Ramos (cell line): ENCODE measurements around the gene ATAD3A.

ENCODE experiments used
- in situ Hi-C: fragments of 300-500 bp; cut with MboI; formaldehyde crosslinking; loops from one replicate; pipeline ENCODE4 v1.14.3; 2022; ENCODE audit warnings: low sequenced_read_pairs; ENCODE audit not compliant: unreplicated experiment

The ATAD3A gene

DNA sequence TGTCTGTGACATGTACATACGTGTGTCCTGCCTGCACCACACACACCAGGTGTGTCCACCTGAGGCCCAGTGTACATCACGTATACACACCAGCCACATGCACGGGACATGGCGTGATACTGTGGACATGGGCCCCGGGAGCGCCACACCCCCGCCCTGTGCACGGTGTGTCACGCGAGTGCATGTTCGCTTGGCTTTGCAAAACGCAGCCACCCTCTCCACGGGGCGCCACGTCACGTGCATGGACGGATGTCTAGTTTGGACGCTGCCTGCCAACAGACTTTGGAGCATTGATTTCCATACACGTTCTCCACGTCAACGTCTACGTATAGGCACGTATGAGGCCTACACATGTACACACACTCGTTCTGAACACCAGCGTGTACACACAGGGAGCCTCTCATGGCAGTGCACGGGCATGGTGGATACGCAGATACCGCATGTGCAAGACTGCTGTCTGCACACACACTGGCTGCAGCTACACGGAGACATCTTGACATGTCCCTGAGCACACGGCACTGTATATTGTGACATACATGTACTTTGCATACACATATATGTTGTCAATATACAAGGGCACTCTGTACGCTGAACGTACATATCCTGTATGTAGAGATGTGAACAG is 25.8 kb downstream of the ATAD3A start:
- in situ Hi-C loops, result no loop called here

DNA sequence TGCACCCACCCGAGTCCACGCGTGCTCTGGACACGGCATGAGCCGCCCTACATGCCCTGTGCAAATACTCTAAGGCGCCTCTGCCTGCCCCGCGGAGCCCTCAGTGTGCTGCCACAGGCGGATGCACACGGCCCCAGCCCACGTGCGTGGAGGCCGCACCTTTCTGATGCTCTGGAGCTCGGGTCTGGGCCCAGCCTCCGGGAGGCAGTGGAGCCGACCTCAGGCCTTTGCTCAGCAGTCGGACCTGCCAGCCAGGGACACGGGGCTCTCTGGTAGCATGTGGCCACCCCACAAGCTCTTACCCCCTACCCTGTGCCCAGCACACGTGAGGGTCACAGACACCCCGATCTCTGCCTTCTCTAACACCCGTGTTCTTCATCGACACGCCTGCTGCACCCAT is 26.4 kb downstream of the ATAD3A start:
- in situ Hi-C loops, result no loop called here

DNA sequence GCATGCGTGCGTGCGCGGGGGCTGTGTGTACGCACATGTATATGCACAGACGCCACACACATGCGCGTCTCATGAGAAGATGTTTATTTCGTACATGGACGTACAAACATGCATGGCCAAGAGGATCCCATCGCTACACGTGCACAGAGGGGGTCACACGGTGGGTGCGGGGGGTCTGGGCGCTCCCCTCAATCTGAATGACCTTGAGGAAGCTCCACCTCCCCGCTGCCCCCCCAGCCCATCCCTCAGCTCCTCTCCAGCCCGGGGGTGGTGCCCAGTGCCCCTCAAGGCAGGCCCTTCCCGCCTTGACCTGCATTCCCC is 27.0 kb downstream of the ATAD3A start:
- in situ Hi-C loops, result no loop called here

DNA sequence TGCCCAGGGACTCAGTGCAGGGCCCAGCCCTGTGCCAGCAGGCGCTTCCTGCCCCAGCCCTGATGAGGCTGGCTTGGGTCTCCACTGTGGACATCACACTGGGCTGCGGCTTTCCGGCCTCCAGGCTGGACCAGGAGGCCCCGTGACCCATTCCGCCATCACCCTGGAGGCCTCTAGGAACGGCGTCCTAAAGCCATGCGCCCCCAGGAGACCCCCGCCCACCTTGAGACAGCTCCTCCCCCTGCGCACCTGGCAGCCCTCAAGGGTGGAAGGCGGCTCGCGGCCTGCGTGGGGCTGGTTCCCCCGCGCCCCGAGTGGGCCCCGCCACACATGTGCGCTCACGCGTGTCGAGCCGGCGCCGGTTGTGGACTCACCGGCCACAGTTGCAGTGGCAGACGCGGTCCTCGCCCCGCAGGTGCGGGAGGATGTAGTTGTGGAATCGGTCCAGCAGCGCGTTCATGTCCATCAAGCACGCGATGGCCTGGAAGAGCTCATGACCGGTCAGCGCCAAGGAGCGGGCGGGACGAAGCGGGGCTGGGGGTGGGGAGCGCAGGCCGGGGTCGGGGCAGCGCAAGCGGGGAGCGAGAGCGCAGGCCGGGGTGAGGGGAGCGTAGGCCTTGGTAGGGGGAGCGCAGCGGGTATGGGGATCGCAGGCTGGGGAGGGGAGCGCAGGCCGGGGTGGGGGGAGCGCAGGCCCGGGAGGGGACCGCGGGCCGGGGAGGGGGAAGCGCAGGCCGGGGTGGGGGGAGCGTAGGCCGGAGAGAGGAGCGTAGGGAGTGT is 27.5 kb downstream of the ATAD3A start:
- in situ Hi-C loops, result no loop called here

DNA sequence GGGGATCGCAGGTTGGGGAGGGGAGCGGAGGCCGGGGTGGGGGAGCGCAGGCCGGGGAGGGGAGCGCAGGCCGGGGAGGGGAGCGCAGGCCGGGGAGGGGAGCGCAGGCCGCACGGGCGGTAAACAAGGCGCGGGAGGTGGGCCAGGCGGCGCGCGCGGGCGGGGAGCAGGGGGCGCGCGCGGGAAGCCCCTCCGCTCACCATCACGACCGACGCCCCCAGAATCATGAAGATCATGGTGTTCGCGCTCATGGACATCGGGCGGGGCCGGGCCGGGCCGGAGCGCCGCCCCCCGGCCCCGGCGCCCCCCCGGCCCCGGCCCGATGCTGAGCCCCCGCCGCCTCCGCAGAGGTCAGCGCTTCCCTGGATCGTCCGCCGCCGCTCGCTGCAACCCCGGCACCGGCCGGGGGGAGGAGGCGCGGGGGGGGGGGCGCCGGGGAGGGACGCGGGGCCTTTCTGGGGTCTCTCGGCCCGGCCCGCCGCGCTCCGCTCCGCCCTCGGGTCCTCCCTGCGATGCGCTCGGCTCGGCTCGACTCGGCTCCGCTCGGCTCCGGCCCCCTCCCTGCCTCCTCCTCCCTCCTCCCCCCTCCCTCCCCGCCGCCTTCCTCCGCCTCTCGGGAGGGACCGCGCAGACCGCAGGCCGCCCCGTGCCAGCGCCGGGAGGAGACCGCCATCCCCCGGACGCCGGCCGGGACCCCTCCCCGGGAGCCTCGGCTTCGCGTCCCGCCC is 28.3 kb downstream of the ATAD3A start, which contains the start of gene TMEM240:
TSS of gene TMEM240 (minus strand) at position 535 of the 728 bp plus-strand sequence. CDS start at position 257, 278 bp downstream.
- in situ Hi-C loops, result no loop called here

DNA sequence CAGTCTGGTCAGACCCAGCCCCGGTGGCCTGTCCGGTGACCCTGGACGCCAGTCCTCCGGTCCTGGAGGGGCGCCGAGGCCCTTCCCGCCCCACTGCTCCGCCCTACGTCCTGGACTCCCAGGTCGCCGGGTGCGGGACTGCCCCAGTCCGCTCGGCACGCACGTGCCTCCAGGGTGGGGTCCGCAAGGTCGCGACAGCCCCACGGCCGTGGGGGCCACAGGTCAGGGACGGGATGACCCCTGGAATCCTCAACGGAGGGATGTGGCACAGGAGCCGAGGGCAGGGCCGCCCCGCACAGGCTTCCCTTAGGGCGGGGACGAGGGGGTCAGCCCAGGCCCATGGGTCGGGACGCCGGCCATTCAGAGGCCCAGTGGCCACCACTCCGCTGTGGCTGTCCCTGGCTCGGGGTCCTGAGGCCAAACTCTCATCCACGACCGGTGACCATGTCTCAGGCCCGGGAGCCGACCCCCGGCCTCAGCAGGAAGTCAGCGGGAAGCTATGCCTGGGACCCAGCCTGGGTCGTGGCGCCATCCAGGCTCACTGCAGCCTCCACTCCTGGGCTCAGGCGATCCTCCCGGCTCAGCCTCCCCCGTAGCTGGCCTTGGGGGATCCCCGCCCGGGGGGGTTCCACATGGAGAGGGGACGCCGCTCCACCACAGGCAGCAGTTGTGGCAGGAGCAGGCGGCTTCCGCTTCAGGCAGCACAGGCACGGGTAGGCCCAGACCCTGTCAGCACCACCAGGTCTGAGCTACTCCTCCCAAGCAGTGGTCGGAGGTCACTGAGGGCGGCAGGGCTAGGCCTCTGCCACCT is 29.1 kb downstream of the ATAD3A start:
- in situ Hi-C loops, result no loop called here

DNA sequence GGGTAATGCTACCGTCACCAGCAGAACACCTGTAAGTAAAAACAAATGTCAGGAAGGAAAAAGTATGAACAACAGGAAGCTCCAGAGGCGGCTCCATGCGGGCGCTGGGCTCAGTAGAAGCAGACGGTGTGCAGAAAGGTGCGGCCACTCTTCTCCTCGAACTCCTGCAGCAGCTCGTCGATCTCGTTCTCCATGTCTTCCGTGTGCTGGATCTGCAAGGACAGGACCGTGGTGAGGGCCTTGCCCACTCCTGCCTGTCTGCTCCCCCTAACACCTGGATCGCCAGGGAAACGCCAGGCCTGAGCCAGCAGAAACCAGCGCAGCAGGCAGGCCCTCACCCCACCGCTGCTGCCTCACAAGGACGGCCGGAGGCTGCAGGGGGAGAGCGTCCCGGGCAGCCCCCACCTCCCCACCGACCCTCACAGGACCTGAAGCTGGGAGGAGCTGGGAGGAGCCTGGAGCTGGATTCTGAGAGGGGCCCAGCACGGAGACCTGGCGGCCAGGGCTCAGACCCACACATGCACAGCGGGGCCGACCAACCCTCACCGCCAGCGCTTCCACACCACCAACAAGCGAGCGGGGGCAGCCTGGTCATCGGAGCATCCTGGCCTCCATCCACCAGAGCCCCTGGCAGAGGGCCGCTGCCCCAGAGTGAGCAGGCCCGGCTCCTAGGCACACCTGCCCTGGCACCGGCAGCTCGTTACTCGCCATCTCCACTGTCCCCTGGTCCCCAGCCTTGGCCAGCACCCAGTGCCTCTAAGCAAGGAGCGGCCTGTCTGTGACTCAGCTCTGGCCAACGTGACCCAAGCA is 30.2 kb downstream of the ATAD3A start:
- in situ Hi-C loops, result no loop called here

DNA sequence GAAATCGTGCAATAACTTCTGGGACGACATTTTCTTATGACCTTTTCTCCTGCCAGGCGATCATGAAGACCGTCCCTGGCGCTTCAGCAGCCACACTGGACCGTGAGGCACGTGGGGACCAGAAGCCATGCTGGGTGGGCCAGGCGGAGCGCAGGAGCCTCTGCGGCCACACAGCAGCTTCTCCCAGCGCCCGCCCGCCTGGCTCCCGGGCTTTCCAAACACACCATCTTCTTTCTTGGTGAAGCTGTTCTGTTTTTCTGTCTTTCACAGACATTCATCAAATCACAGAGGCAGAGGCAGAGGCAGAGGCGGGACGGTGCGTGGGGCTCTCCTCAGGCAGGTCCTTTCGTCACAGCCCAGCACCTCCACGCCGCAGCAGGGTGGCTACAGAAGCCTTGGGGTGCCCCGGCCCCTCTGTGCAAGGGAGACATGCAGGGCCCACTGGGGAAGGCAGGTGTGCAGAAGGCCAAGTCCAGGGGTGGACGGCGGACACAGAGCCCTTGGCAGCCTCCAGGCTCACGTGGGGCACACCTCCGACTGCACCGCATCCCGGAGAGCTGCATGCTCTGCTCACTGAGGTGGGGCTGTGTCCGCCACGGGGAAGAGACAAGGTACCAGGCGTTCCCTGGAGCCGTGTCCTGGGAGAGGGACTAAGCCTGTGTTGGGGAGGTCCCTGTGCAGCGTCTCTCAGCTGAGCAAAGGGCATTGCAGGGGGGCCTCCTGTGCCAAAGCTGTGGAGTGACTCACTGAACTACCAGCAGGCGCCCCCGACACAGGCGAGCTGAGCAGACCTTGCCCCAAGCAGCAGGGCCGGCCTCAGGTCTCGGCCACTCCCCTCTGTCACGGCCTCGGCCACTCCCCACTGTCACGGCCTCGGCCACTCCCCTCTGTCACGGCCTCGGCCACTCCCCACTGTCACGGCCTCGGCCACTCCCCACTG is 31.1 kb downstream of the ATAD3A start:
- in situ Hi-C loops, result no loop called here

DNA sequence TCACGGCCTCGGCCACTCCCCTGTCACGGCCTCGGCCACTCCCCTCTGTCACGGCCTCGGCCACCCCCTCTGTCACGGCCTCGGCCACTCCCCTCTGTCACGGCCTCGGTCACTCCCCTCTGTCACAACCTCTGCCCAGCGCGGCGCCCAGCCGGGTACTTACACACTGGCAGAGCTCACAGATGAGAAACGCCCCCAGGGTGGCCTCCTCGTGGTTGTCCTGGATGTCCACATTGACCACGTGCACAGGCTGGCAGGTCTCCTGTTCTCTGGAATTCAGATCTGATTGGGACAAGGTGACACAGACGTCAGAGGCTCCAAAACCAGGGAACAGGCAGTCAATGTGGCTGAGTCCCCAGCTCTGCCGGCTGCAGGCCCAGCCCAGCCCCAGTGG is 31.7 kb downstream of the ATAD3A start:
- in situ Hi-C loops, result no loop called here

DNA sequence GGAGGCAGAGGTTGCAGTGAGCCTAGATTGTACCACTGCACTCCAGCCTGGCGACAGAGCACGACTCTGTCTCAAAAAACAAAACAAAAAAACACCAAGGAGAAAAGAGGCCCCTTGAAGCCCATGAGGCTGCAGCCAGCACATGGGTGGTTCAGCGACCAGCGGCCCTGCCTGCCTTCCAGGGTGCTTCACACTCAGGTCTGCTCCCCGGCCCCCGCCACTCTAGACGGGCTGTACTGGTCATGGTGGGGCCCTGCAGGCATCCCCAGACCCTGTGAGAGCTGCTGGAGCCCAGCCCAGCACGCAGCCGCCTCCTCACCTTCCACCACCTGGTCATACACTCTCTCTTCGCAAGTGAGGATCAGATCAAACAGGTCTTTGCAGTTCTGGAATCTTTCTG is 32.6 kb downstream of the ATAD3A start:
- in situ Hi-C loops, result no loop called here

DNA sequence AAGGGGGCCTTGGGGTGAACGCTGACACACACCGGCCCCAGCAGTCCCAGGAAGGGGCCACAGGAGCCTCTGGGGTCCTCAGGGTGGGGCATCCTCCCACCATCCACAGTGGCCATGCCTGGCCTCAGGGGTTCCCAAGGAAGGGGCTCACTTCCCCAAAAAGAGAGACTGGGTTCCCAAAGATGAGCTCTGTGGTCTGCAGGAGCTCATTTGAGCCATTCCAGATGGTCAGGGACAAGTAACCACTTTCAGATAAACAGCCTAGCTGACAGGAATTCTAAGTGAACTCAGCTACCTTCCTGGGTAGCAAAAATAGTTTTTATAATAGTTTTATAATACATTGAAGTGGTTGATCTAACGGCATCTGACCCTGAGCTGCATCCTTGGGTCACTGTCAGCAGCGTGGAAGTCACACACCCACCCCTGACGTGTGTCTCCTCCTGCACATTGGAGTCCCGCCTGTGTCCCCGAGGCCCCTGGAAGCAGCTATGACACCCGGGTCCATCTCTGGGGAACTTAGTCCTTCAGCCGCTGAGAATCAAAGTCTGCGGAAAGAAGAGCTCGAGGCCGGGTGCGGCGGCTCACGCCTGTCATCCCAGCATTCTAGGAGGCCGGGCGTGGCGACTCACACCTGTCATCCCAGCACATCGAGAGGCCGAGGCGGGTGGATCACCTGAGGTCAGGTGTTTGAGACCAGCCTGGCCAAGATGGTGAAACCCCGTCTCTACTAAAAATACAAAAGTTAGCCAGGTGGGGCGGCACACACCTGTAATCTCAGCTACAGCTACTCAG is 34.2 kb downstream of the ATAD3A start:
- in situ Hi-C loops, result no loop called here

DNA sequence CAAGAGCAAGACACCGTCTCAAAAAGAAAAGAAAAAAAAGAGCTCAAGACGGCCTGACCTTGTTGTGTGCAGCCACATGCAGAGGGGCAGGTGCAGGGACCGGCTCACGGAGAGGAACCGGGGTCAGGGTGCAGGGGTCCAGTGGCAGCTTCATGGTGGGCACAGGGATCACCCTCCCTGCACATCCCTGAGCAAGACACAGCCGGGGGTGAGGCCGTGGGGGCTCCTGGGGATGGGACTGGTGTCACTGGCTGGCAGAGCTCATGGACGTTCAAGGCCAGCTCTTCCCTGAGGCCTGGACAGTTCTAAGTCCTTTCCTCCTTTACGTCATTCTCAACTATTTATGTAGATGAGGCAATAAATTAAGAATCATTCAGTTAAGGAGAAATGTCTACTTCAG is 35.0 kb downstream of the ATAD3A start:
- in situ Hi-C loops, result no loop called here

DNA sequence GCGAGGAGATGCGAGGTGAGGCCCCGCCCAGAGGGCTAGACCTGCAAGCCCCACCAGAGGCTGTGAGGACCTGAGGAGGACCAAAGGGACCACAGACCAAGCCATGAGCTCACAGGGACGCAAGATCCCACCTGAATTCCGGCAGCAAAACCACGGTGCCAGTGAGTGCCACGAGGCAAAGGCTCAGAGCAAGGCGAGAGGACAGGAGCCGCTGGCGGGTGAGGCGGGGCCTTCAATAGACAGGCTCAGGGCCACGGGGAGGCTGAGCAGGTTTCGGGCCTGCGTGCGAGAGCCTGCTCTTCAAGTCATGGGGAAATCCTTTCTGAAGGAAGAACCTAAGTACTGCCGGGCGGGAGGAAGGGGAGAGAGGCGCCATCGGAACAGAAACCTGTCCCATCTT is 35.5 kb downstream of the ATAD3A start:
- in situ Hi-C loops, result no loop called here

DNA sequence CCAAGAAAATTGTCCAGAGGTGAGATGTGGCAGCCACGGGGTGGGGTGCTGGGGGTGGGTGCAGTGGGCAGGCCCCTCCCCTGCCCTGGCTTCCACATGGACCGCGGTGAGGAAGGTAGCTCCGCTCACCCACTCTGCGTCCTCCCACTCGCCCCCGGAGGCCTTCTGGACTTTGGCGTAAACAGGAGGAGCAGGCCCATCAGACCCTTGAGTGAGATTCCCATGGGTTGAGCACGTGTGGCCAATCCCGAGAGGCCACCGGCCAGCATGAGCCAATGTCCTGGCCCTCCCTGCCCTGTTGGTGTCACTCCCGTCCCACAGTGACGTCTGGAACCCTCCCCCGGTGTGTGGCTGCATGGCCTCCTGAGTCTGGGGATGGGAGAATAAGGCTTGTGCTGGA is 36.6 kb downstream of the ATAD3A start:
- in situ Hi-C loops, result no loop called here

DNA sequence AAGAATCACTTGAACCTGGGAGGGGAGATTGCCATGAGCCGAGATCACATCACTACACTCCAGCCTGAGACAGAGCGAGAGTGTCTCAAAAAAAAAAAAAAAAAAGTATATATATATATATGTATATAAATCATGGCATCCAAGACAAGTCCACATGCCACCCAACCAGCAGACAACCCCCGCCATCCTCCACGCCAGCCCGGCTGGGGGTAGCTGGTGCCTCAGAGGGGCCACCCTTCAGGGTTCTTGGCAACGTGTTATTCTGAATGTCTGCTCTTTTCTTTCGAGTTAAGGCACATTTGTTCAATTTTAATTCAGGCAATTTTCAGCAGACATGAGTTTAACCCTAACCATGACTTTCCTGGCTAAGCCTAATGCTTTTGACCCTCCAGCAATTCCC is 38.1 kb downstream of the ATAD3A start:
- in situ Hi-C loops, result no loop called here

DNA sequence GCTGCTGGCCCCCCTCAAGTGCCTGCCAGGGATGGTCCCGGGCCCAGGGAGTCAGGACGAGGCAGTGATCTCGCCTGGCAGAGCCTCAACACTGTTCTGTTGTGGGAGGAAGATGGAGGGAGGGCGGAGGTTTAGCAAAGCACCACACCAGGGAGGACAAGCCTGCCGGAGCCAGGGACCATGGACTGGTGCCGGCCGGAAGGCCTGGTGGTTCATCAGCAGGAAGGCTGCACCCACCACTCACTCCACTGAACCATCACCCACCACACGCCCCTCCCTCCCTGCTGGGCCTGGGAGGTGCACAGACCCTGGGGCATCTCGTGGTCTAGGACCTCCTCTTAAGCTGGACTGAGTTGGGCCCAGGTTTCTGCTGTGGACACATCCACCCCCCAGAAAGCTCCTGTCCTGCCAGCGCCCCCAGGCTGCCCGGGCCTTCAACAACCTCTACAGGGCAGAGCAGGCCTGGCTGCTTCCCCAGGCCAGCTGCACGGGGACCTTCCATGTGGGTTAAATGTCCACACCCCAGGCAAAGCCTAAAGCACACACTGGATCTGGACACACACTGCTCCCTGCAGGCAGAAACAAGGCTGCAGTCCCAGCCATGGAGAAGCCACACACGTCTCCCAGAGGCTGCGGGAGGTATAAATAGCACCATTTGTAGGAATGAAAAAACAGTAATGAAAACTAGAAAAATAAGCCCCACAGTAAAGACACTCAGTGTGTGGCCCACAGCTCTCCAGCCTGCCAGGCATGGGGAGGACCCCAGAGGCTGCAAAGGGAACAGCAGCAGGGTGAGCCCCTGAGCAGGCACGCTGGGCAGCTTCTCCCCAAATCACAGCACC is 38.9 kb downstream of the ATAD3A start:
- in situ Hi-C loops, result no loop called here
